Measurements from ENCODE around the gene TRHDE.
"Not testable (repeated sequence)": the region's sequence is repeated elsewhere in the genome, so short reads cannot be mapped to it uniquely, and the experiment has no call there.

The TRHDE gene

DNA sequence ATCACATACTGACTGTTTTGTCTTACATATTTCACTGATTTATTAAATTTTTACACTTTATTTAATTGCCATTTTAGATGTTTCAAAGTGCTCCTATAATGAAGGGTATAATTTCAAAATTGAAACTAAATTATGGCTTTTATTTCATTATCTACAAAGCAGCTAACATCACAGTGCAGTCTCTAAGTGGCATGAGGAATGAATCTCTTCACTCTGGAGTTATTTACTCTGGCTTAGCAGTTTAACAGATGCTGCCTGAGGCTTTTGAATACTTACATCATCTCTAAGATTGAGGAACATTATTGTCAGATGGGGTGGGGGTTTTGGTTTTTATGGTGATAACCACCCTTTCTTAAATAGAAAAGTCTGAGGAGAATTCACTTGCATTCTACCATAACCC is 386.4 kb downstream of the TRHDE start:
- no peak for DNase-seq

GRCh38 chr12:72660174-72660573 is 388.0 kb downstream of the TRHDE start:
- not testable (repeated sequence) for DNase-seq

GRCh38 chr12:72673853-72674252 is 401.7 kb downstream of the TRHDE start:
- no peak for DNase-seq

DNA sequence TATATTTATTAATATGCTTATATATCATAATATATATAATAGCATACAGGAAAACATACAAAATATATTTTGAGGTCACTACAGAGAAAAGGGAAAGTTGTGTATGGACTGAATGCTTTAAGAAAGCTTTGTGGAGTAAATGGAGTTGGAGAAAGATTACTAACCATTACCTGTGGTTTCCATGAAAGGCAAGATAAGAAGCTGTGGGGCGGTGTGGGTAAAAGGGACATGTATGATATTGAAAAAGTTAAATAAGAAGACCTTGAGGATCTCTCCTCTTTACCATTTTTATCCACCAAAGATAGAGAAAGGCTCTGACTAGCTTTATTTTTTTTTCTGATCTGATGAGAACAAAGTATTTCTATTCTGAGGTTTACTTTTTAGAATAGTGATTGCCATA is 404.4 kb downstream of the TRHDE start:
- no peak for DNase-seq

DNA sequence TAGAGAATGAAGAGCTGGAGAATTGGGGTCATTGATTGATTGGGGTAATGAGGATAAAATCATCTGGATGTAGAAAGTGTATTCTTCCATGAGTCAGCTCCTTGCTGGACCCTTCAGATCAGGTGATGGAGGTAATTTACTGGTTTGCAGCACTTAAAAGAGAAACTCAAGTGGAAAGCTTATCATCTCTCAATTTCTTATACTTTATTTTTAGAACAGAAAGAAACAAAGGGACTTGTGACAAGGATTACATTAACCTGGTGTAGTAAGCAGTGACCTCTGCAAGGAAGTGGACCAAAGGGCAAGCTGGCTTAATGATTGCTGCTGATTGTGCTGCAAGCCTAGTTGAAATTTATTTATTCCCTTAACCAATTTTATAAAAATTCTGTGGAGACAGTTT is 405.0 kb downstream of the TRHDE start:
- DNase-seq, result no peak

DNA sequence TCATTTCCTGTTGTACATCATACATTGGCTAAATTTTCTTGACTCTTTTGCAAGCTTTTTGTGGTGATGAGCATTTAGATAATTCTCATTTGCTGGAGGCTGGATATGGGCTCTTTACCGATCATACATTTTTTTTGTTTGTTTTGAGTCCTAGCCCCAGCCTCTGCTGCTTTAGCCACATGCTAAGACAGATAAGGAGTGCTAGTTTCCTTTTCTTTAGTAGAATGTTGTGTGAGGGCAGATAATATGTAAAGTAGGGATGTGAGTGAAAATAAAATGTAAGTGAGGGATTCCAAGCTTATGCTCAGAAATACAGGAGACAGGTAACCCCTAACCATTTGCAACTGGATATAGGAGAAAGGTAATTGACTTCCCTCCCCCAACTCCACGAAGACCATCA is 405.7 kb downstream of the TRHDE start:
- no peak for DNase-seq

- DNase-seq, result no peak
These were observed 407.1 kb downstream of the TRHDE start for GRCh38 chr12:72679147-72679757.

DNA sequence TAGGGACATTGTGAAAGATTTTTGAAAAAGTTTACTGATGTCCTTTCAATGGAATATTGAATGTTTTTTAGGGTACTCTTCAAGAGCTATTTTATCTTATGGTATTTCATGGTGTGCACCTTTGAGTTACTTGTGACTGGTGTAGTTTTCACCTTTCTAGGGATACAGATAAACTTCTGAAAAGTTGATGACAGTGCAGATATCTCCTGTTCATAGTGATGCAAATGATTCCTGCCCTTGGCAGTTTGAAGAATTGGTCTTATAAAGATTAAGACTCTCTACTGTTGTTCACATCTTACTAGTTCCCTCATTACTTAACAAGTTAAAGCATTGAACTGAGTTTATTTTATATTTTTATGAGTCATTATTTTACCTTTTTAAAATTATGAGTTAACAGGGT is 408.9 kb downstream of the TRHDE start:
- DNase-seq, result no peak

DNA sequence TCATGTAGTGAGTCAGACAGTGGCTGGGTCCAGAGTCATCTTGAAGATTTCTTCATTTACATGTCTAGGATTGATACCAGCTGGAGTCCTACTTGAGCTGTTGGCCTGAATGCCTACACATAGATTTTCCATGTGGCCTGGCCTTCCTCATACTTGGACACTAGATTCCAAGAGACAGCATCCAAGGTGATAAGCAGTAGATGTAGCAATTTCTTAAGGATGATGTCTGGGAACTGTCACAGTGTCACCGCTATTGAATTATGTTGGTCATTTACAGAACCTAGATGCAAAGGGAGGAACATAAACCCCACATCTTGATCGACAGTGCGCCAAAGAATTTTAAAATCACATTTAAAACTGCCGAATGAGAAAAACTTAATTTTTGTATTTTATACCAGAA is 412.3 kb downstream of the TRHDE start:
- no peak for DNase-seq

DNA sequence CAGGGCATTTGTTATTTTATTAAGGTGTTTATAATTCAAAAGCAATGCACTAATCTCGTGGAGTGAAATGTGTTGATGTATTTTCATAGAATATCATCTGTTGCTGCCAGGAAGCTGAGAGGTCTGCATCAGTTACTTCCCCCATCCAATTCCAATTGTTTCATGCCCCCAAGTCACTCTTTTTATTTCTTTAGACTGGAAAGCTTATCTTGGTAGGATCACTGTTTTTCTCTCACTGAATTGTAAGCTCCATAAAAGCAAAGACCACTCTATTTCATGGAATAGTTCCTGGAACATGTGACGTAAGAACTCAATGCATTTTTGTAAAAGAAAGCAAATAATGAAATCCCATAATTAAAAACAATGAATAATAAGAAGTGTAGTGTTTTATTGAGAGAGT is 420.2 kb downstream of the TRHDE start:
- DNase-seq, result no peak

GRCh38 chr12:72694193-72694592 is 422.0 kb downstream of the TRHDE start:
- DNase-seq, result no peak

- DNase-seq, result no peak
These were observed 427.2 kb downstream of the TRHDE start for GRCh38 chr12:72699362-72699761.

DNA sequence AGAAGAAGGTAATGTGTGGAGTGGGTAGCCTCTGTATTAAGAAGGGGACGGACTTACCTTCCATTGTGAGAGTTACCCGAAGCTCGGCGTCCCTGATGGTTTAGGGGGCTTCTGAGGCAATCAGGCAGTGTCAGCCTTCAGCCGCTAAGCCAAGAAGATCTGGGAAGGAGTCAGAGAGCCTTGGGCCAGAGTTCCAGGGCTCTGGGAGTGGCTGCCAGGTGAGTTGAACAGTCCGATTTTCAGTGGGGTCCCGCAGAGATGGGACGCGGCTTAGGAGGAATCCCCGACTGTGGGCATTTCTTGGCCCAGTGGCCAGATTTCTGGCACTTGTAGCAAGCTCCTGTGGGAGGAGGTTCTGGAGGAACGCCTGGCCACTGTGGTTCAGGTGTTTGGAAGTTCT is 439.9 kb downstream of the TRHDE start:
- not testable (repeated sequence) for DNase-seq

DNA sequence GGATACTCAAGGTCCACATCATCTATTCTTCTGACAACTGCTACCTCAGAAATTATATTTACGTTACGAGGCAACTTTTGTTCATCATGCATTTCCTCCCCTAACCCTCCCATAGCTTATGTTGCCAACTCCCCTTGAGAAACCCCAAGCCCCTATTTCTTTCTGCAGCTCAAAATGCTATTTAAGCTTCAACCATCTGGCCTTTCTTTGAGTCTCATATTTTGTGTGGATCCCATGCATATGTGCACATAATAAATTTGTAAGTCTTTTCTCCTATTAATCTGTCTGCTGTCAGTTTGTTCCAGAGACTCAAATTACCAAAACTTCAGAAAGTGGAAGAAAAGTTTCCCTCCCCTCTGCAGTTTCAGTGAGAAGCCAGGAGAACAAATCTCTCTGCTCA is 444.1 kb downstream of the TRHDE start:
- no peak for DNase-seq

DNA sequence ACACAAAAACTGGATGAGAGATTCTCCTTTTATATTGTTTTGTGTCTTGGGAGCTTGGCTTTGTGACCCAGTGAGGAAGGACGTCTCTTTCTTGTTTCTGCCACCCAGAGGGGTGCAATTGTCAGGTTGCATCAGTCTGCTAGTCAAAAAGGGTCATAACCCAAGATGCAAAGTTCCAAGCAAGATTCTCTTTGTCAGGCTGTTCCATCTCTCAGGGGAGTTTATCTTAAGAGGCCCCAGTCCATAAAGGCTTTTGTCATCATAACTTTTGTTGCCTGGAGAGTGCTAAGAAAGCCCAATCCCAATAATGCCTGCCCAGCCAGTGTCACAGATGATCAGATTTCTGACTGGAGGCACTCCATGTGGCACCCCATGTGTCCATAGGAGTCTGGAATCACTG is 444.9 kb downstream of the TRHDE start:
- DNase-seq, result no peak

All from DMS79 (cell line).